BJ (cell line): ENCODE data around the gene VARS1. TPM values are rescaled to one million over a fixed set of nuclear protein-coding genes. Genes with fewer than 3 reads are reported as not detected.

Source experiments
- CTCF ChIA-PET: fragments of 350-600 bp; formaldehyde crosslinking; extraction: SDS; loops from one replicate; lab custom pipeline; 2021; ENCODE audit warnings: antibody characterized with exemption, inconsistent platforms; lab: Yijun Ruan, JAX
- POLR2A ChIA-PET: fragments of 300-600 bp; sonication (Branson Sonifier 250); formaldehyde crosslinking; extraction: SDS; loops from one replicate; lab custom pipeline; 2021; ENCODE audit warnings: antibody characterized with exemption; lab: Charles Lee
- DNase-seq: peaks from one replicate; pipeline ENCODE4 v3.0.0-alpha.2; 2011; ENCODE audit warnings: low read depth
- H3K27me3 ChIP-seq: 2 replicates; pipeline ENCODE4 v1.6.0; 2011; ENCODE audit warnings: low read length; ENCODE audit not compliant: control insufficient read depth, insufficient read depth
- H3K36me3 ChIP-seq: 2 replicates; pipeline ENCODE4 v1.5.1; 2011; ENCODE audit warnings: low read length; ENCODE audit not compliant: control insufficient read depth, insufficient read depth
- H3K4me3 ChIP-seq: 2 replicates; pipeline ENCODE4 v1.5.1; 2011; ENCODE audit warnings: low read depth, mild to moderate bottlenecking, control low read depth, low read length
- polyA plus RNA-seq: library from polyadenylated mRNA; depleted of rRNA; stranded (reverse); fragments of >200 nt; gene quantifications from 2 replicates; pipeline ENCODE4 v1.2.3, GENCODE V29; 2011
- TF ChIP-seq, protein P1 (sequence below): IDR thresholded peaks from 2 replicates; pipeline ENCODE4 v1.5.1; 2011; ENCODE audit warnings: low read depth, mild to moderate bottlenecking, control low read depth, inconsistent platforms, low read length, moderate library complexity; ENCODE audit not compliant: insufficient read depth

VARS1 gene
- polyA plus RNA-seq, 1 experiment, result 33.9 TPM

GRCh38 chr6:31831350-31832215, 36.0 kb upstream of the VARS1 start:
- Histone ChIP-seq H3K4me3 (no peak overlapping the region), H3K36me3 (peaks cover 1% of the 10 kb centered on the region; the same call in 1 of the 2 replicates), H3K27me3 (no peaks in the 10 kb centered on the region)
- ChIA-PET POLR2A (no interaction called here), CTCF (interaction anchor here (0.8 to 2.6 kb wide), 9 partner anchors 41 to 128 kb away, joined by 3 to 19 read pairs (median 4); partner anchors contain the start of gene ABHD16A)
- no peak for DNase-seq
- TF ChIP-seq, protein P1, sequence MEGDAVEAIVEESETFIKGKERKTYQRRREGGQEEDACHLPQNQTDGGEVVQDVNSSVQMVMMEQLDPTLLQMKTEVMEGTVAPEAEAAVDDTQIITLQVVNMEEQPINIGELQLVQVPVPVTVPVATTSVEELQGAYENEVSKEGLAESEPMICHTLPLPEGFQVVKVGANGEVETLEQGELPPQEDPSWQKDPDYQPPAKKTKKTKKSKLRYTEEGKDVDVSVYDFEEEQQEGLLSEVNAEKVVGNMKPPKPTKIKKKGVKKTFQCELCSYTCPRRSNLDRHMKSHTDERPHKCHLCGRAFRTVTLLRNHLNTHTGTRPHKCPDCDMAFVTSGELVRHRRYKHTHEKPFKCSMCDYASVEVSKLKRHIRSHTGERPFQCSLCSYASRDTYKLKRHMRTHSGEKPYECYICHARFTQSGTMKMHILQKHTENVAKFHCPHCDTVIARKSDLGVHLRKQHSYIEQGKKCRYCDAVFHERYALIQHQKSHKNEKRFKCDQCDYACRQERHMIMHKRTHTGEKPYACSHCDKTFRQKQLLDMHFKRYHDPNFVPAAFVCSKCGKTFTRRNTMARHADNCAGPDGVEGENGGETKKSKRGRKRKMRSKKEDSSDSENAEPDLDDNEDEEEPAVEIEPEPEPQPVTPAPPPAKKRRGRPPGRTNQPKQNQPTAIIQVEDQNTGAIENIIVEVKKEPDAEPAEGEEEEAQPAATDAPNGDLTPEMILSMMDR, result no peak

DNA sequence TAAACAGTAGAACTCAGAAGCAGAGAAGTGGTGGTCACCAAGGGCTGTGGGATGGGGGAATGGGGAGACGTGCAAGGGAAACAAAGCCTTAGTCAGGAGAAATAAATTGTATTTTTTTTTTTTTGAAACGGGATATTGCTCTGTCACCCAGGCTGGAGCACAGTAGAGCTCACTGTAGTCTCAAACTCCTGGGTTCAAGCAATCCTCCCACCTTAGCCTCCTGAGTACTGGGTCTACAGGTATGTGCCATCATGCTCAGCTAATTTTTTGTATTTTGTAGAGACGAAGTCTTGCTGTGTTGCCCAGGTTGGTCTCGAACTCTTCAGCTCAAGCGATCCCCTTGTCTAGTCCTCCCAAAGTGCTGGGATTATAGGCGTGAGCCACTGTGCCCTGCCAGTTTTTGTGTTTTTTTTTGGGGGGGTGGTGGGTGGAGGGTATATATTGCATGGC, 35.4 kb upstream of the VARS1 start:
- ChIA-PET POLR2A (no interaction called here), CTCF (interaction anchor here (0.6 to 2.6 kb wide), 15 partner anchors 8 to 161 kb away, joined by 3 to 19 read pairs (median 4); partner anchors contain the start of genes ABHD16A, LY6G5C and MSH5)
- Histone ChIP-seq H3K27me3 (no peaks in the 10 kb centered on the region), H3K4me3 (peak overlapping the region; percentile 80), H3K36me3 (no peaks in the 10 kb centered on the region)
- TF ChIP-seq, protein P1, result no peak
- DNase-seq, result no peak

DNA sequence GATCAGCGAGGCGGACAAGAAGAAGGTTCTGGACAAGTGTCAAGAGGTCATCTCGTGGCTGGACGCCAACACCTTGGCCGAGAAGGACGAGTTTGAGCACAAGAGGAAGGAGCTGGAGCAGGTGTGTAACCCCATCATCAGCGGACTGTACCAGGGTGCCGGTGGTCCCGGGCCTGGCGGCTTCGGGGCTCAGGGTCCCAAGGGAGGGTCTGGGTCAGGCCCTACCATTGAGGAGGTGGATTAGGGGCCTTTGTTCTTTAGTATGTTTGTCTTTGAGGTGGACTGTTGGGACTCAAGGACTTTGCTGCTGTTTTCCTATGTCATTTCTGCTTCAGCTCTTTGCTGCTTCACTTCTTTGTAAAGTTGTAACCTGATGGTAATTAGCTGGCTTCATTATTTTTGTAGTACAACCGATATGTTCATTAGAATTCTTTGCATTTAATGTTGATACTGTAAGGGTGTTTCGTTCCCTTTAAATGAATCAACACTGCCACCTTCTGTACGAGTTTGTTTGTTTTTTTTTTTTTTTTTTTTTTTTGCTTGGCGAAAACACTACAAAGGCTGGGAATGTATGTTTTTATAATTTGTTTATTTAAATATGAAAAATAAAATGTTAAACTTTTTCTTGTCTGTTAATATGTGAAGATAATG, 34.2 kb upstream of the VARS1 start:
- ChIA-PET POLR2A (no interaction called here), CTCF (interaction anchor here (0.7 to 2.6 kb wide), 18 partner anchors 9 to 160 kb away, joined by 3 to 19 read pairs (median 4); partner anchors contain the start of genes DDAH2, LY6G5C, MSH5 and VARS1)
- H3K36me3 ChIP-seq, result no peaks in the 10 kb centered on the region
- H3K4me3 ChIP-seq, result peak overlapping the region; percentile 80
- no peak for DNase-seq
- TF ChIP-seq, protein P1, result no peak
- H3K27me3 ChIP-seq, result no peaks in the 10 kb centered on the region

GRCh38 chr6:31827286-31828079, 31.9 kb upstream of the VARS1 start, which contains the start of gene HSPA1B:
Gene HSPA1B (plus strand): TSS chr6:31827738. CDS start chr6:31827951, 213 bp downstream.
- Histone ChIP-seq H3K36me3 (no peaks in the 10 kb centered on the region), H3K4me3 (peak within 1 kb of the TSS; percentile 52), H3K27me3 (no peaks in the 10 kb centered on the region)
- POLR2A ChIA-PET, result interaction anchor here (0.7 to 1.1 kb wide), 3 partner anchors 13 to 87 kb away, joined by 3 to 9 read pairs (median 4); partner anchors contain the start of genes HSPA1A, HSPA1L, LSM2 and MSH5
- peak; percentile 100 for DNase-seq
- TF ChIP-seq, protein P1, result no peak
- CTCF ChIA-PET, result interaction anchor here (0.8 to 2.1 kb wide), 7 partner anchors 13 to 175 kb away, joined by 3 to 8 read pairs (median 4); partner anchors contain the start of genes BAG6, HSPA1A and HSPA1L
